NCI-H2107 (cell line): ENCODE measurements around the gene NOS1AP.
"Not testable (repeated sequence)": the region's sequence is repeated elsewhere in the genome, so short reads cannot be mapped to it uniquely, and the experiment has no call there.

Experiments
- DNase-seq: peaks from one replicate; lab custom pipeline; 2025; lab: John Stamatoyannopoulos, UW

Gene NOS1AP

DNA sequence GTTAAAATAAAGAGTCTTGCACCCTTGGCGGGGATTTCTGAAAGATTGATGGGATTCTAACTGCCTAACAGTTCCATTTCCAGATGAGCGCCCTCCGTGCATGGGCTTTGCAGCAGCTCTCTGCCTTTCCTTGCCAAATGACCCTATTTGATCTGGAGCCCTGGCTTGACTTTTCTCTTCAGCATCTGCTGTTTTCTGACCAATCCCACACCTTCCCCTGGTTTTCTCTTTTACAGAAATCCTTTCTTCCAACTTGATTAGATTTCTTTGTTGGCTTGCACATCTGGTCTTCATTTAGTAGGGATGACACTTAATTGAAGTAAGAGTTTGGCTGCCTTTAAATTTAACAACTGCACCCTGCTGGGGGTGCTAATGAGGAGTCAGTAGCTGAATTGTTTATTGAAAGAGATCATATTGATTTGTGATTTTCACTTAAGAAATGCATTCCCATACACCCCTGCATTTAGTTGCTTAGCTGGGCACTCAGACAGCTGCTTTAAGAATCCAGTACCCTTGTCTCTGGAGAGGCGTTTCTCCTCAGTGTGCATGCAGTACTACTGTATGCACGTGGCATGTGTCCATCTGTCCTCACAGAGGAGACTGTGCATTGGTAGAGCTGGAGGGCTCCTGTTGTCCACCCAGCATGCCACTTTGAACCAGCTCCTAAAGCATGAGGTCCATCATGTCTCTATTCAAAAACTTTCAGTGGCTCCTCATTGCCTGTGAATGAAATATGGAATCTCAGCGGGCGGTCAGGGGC is 99.7 kb downstream of the NOS1AP start:
- DNase-seq = no peak

DNA sequence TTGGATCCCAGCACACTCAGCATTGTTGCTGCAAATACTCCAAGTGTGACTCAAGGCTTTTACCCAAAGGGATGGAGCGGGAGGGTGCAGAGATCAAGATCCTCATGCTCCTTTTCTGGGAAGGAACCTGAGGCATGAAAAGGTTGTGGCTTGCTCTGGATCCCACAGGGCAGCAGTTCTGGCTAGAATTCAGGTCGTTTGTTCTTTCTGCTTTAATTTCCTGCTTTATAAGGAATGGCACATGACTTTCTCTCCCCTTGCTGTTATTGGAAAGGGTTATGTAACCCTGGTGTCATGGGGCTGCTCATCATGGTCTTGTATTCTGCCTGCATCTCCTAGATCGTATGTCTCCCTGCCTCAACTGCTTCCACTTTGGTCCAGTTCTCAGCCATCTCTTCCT is 101.6 kb downstream of the NOS1AP start:
- no peak for DNase-seq

DNA sequence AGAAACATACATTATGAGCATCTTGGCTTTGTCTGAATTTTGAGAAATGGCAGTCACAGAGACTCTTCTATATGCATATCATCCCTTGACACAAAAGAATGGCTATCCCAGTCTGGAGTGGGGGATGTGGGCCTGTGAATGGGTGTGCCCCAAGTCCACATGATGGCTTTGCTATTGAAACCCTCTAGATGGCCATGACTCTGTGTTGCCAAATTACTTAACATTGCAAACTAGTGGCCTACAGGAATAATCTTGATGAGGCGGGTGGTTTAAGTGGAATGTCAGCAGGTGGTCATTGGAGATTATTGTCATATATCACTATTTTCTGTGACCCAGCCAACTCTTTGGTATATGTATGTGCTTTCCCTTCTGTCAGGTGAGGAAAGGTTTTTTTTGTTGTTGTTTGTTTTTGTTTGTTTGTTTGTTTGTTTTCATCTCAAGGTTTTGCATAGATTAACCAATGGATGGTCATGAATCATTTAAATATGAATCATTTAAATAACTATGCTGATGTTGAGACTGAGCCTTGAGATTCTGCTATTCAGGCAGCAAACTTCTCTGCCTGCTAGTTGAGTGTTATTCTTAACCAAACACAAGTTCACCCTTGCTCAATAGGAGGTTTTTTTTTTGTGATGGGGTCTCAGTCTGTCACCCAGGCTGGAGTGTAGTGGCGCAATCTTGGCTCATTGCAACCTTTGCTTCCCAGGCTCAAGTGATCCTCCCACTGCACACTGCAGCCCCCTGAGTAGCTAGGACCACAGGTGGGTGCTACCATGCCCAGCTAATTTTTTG is 103.0 kb downstream of the NOS1AP start:
- DNase-seq = no peak

DNA sequence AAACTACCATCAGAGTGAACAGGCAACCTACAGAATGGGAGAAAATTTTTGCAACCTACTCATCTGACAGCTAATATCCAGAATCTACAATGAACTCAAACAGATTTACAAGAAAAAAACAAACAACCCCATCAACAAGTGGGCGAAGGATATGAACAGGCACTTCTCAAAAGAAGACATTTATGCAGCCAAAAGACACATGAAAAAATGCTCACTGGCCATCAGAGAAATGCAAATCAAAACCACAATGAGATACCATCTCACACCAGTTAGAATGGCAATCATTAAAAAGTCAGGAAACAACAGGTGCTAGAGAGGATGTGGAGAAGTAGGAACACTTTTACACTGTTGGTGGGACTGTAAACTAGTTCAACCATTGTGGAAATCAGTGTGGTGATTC is 104.1 kb downstream of the NOS1AP start:
- not testable (repeated sequence) for DNase-seq

DNA sequence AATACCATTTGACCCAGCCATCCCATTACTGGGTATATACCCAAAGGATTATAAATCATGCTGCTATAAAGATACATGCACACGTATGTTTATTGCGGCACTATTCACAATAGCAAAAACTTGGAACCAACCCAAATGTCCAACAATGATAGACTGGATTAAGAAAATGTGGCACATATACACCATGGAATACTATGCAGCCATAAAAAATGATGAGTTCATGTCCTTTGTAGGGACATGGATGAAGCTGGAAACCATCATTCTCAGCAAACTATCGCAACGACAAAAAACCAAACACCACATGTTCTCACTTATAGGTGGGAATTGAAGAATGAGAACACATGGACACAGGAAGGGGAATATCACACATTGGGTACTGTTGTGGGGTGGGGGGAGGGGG is 104.5 kb downstream of the NOS1AP start:
- not testable (repeated sequence) for DNase-seq

DNA sequence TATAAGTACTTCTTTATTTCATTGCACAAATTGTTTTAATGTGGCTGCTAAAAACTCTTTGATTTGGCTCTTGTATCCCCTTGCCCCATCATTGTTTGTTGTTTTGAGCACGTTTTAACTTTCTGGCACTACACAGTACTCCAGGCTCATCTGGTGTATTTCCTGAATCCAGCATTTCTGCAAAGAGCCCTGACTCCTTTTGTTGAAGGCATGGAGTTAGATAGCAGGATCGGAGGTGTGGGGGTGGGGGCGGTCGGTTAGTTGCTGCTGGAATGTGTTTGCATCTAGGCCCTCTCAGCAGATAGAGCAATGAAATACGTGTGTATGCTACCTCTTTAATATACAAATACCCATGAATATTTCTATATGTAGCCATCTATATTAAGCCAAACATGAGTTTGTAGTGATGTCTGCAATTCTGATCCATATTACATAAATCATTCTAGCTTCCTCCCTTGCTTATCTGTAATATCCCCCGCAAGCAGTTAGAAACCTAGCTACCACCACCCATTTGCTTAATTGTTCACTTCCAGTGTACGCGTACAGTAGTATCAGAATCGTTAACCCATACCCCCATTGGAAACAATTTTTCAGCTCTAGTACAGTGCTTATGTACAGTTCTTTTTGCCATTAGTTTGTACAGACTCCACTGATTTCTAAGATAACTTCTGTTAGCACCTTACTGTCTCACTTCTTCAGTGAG is 106.0 kb downstream of the NOS1AP start:
- DNase-seq = no peak

DNA sequence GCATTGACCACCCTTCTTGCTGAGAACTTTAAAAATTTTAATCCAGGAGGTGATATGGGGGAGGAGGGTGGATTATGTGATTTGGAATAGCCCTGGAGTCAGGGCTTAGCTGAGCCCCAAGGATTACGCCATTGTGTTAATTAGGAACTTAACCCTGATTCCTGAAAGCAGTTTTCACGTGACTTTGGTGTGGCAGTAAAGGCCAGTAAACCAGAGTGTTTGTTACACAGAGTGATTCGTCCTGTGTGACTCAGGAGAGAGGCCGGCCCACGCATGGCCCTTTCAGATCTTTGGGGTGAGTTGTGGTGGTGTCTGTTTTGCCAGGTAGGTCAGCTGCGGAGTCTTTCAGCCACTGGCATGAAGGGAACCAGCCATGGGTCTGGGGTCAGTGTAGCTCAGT is 107.6 kb downstream of the NOS1AP start:
- no peak for DNase-seq

DNA sequence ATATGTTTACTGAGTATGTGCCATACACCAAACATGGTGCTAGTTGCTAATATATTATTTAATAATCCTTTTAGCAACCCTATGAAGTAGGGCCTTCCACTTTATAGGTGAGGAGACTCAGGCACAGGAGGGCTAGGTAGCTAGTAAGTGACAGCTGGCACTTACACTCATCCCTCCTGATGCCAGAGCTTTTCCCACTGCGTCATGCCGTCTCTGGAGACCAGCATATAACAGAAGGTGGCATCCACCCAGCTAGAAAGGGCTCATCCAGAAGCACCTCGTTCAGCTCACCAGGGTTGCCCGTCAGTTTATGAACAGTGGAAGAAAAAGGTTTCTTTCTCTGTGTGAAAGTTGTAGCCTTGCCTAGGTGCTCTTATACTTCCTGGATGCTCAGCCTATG is 108.9 kb downstream of the NOS1AP start:
- no peak for DNase-seq

DNA sequence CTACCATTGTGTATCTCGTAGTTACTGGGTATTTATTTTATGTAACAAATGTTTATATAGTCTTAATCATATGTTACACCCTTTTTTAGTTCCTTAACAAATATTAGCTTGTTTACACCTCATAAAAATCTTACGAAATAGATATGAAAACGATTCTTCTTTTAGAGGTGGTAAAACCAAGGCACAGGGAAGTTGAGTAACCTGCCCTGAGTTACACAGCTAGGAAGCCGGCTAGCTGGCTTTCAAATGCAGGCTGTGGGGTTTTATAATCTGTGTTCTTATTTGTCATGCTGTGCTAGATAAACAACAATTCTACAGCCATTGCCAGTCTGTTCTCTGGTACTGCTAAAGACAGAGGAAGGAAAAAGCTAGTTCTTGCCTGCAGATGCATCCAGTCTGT is 109.6 kb downstream of the NOS1AP start:
- no peak for DNase-seq

DNA sequence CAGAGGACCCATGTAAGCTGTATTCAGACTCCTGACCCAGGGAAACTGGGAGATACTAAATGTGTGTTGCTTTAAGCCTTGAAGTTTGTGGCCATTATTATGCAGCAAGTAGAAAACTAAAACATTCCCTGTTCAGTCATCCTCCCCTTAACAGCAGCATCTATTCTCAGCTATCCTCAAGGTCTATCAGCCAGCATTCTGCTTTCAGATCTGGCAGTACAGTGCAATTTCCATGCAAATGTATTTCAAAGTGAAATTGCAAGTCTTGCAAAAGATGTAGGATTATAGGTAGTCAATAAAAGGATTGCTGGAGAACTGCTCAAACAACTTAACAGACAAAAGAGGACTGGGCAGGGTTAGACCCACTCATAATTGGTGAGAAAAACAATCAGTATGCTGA is 111.3 kb downstream of the NOS1AP start:
- DNase-seq = no peak

DNA sequence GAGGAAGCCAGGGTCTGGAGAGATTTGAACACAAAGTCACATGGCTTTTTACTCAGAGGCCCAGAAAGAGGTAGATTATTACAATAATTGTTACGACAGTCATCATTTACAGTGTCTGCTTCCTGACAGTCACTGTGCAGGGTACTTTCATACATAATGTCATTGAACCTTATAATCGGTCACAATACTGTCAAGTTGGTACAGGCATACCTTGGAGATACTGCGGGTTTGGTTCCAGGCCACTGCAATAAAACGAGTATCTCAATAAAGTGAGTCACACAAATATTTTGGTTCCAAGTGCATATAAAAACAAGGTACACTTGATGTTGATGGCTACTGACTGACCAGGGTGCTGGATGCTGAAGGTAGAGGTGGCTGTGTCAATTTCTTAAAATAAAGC is 112.6 kb downstream of the NOS1AP start:
- DNase-seq = no peak

DNA sequence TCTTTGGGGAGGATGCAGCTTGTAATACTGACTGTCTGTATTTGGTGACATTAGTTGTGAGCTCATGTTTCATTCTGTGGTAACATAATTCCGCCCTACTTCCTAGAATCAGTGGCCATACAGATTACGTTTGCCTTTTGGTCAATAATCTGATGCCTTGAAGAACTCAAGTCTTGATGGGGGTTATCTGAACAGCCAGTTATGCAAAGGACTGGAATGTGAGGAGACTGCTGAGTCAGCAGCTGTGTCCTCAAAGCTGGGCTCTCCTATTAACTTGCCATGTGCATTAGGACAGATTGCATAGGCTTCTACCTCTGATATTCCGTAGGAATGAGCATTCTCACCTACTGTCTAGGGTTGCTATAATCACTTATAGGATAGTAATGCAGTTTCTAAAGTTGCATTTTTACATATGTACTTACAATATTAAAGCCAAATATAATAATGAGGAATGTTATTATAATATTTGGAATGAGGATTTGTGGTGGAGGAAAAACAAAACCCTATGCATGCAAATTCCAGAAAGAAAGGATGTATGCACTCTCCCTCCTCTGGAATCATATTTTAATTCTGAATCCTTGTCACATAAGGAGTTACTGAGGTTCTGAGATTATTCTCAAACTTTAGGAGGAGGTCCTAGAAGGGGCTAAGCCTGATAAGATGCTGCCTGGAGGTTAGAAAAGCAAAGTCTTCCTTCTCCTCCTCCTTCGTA is 116.0 kb downstream of the NOS1AP start:
- no peak for DNase-seq

DNA sequence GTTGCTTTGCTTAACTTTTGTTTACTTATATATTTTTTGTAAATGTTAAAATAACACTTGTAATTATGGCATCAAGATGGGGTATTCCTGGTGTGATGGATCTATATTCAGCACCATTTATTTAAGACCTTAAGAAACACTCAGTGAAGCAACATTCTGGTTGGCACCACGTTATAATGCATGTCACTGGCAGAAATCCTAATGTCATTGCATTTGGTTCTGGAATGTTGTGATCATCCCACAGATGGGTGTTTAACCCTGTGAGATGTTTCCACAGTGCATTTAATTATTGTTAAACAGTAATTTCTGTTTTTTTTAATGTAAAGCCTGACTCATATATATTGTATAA is 116.5 kb downstream of the NOS1AP start:
- DNase-seq = no peak

DNA sequence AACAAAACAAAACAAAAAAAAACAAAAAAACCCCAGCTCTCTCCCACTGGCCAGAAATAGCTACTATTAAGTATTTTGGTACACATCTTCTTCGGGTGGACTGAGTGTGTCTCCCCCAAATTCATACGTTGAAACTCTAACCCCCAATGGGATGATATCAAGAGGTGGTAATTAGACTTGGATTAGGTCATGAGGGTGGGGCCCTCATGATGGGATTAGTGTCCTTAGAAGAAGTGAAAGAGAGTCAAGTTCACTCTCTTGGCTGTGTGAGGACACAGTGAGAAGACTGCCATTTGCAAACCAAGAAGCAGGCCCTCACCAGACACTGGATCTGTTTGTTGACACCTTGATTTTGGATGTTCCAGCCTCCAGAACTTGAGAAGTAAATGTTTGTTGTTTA is 116.9 kb downstream of the NOS1AP start:
- DNase-seq = no peak

DNA sequence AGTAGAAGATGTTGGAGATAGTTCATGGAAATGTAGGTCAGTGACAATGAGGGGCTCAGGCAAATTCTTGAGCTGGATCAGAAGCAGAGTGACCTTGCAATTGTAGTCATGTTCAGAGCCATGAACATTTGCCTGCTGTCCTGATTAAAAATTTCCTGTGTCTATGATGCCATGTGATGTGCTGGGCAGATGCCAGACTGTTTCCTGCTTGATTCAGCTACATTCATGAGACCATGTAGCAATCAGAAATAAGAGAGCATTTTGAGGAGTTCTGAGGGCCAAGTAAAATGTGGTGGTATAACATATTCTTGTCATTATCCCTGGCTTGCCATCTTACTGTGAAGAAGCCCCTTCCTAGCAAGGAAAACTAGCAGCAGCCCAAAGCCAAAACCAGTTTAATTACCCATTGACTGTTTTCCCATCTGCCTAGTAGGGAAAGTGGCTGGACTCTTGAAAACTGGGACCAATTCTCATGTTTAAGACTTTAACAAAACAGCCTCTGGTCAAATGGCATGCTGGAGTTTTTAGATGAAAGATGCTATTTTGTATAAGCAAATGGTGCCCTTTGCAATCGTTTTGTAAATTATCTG is 118.3 kb downstream of the NOS1AP start:
- DNase-seq = no peak

DNA sequence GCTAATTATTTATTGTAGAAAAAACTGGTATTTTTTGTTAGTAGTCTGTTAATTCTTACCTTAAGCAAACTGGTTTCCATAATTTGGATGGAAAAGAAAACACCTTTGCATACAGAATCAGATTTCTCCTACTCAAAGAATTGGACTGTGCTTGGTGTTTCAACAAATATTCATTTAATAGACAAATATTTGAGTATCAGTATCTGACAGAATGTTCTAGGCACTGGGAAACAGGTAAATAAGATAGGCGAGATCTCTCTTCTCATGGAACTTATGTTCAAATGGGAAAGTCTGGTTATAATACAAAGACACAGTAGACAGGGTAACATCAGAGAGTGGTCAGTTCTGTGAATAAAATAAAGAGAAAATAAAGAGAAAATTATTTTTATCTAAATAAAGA is 119.9 kb downstream of the NOS1AP start:
- DNase-seq = no peak

DNA sequence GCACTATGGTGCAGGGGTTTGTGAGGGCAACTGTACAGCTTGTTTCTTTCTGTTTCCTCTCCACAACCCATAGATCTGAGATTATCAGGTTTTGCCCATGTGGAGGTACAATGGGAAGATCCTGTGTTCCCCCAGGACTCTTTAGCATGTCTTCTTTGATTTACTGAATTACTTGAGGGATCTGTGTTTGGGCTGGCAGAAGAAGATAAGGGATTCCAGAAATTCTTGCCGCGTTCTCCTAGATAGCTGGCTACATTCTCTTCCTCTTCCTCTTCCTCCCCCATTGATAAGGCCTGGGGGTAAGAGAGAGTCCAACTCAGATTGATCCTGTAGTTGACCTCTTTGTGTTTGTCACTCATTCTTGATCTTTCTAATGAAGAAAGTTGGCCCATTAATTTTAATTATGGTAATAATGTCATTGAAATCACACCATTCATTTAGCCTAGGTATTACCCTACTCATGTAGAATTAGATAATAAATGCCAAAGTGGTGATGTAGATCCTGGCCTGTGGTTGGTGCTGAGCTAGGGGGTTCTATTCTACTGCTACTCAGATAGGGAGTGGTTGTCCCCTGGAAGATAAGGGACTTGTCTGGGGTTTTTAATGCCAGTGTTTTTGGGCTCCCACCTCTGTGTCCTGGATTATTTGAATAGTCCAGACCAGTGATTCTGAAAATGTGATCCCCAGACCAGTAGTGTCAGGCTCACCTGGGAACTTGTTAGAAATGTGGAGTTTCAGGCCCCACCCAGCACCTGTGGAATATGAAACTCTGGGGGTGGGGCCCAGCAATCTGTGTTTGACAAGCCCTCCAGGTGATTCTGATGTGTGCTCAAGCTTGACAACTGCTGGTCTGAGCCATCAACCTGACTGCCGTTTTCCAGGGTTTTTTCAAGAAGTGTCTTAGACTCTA is 122.2 kb downstream of the NOS1AP start:
- DNase-seq = no peak

DNA sequence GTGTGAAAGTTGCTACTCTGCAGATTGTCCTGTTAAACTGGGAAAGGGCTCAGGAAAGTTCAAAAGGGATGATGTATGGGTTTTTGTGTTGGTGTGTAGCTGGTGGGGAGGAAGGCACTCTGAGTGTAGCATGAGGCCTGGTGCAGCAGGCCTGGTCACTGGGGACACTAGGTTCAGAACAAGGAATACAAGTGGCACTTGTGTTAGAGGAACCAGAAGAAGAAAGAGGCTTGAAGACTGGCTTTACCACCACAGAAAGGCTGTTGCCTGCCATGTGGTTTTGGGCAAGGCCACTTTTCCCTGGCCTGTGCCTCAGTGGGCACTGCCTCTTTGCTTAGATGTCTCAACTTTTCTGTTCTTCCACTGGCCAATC is 122.8 kb downstream of the NOS1AP start:
- DNase-seq = no peak

DNA sequence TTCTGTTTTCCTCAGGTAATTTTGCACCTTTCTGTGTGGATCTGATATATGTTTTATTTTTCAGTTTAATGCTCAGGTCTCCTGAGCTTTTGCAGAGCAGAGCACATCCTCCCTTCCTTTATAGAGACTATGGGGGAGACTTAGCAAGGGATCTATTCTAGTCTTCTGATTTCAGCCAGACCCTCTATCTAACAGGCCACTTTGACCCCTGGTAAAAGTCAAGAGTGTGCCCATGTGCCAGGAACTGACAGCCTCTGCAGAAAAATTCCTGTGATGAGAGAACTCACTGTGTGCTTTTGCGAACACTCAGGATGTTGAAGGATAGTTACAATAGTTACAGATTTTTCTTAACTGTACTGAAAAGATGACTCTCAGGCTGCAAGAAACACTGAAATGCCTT is 123.3 kb downstream of the NOS1AP start:
- DNase-seq = no peak

DNA sequence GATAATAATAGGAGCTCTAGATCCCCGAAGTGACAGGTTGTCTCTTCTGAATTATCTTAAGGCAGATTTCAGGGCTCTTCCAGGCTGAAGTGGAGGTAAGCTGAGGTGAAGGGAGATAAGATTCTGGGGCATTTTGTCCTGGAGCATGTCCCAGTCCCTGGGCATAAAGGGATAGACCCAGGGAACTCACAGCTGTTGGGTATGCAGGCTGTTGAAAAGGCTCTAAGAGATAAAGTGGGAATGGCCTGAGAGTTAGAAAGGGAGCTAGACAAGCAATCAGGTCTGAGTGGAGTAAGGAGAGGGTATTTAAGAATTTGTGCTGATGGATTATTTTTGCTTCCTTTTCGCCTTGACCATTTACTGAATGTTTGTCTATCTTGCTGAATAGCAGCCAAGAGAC is 123.7 kb downstream of the NOS1AP start:
- no peak for DNase-seq

DNA sequence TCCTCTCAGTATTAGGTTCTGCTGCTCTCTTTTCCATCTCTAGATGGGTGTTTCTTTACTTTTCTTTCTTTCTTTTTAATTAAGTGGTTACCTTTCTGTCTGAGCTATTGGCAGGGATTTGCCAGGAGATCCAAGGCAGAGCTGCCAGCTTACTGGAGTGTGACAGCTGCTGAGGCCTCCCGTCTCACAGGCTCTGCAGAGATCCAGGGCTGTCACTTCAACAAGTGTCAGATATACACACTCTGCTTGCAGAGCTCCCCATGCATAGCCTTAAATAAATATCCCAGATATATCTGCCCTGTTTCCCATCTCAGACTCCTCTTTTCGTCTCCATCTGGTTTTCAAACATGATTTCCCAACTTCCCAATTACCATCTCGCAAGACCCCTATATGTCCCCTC is 124.3 kb downstream of the NOS1AP start:
- DNase-seq = peak; percentile 28
